DND-41 (cell line): ENCODE data around the gene MRPS26.

Experiments used
- EZH2 ChIP-seq: IDR thresholded peaks from 3 replicates; pipeline ENCODE4 v1.6.1; 2012; ENCODE audit warnings: borderline replicate concordance, low read depth, mild to moderate bottlenecking, moderate library complexity, low read length, inconsistent platforms; ENCODE audit not compliant: severe bottlenecking
- TF ChIP-seq, protein P1 (sequence below): IDR thresholded peaks from 2 replicates; pipeline ENCODE4 v1.5.1; 2012; ENCODE audit warnings: borderline replicate concordance, low read length, moderate library complexity, mild to moderate bottlenecking; ENCODE audit not compliant: poor library complexity, severe bottlenecking; ENCODE audit errors: extremely low read depth

- TF ChIP-seq, protein P1, sequence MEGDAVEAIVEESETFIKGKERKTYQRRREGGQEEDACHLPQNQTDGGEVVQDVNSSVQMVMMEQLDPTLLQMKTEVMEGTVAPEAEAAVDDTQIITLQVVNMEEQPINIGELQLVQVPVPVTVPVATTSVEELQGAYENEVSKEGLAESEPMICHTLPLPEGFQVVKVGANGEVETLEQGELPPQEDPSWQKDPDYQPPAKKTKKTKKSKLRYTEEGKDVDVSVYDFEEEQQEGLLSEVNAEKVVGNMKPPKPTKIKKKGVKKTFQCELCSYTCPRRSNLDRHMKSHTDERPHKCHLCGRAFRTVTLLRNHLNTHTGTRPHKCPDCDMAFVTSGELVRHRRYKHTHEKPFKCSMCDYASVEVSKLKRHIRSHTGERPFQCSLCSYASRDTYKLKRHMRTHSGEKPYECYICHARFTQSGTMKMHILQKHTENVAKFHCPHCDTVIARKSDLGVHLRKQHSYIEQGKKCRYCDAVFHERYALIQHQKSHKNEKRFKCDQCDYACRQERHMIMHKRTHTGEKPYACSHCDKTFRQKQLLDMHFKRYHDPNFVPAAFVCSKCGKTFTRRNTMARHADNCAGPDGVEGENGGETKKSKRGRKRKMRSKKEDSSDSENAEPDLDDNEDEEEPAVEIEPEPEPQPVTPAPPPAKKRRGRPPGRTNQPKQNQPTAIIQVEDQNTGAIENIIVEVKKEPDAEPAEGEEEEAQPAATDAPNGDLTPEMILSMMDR = no peak
- TF ChIP-seq EZH2 = no peak
Observed at GRCh38 chr20:3045042-3045815, 623 bp upstream of the MRPS26 start.
